Osteoblast (primary cell): ENCODE measurements around the gene CUEDC2. TPM values are rescaled to one million over a fixed set of nuclear protein-coding genes. Genes with fewer than 3 reads are reported as not detected.

ENCODE experiments used
- DNase-seq: peaks from one replicate; pipeline ENCODE4 v3.0.0; 2011; ENCODE audit warnings: low spot score, mixed read lengths; ENCODE audit not compliant: insufficient read length; ENCODE audit errors: missing footprints
- H2AFZ ChIP-seq: 2 replicates; pipeline ENCODE4 v1.6.0; 2011; ENCODE audit warnings: mild to moderate bottlenecking, low read length
- H3K27ac ChIP-seq: 2 replicates; pipeline ENCODE4 v1.5.1; 2011; ENCODE audit warnings: mild to moderate bottlenecking, low read depth, low read length, moderate library complexity
- H3K27me3 ChIP-seq: 2 replicates; pipeline ENCODE4 v1.6.0; 2012; ENCODE audit warnings: mild to moderate bottlenecking, control low read depth, inconsistent platforms, low read length, moderate library complexity; ENCODE audit not compliant: insufficient read depth
- H3K36me3 ChIP-seq: 2 replicates; pipeline ENCODE4 v1.5.1; 2011; ENCODE audit warnings: mild to moderate bottlenecking, low read length, control low read depth, moderate library complexity; ENCODE audit not compliant: insufficient read depth
- H3K4me1 ChIP-seq: 2 replicates; pipeline ENCODE4 v1.5.1; 2011; ENCODE audit warnings: mild to moderate bottlenecking, low read length, control low read depth, moderate library complexity; ENCODE audit not compliant: insufficient read depth
- H3K4me2 ChIP-seq: 2 replicates; pipeline ENCODE4 v1.6.0; 2011; ENCODE audit warnings: mild to moderate bottlenecking, low read length; ENCODE audit not compliant: insufficient read depth
- H3K4me3 ChIP-seq: fragments of 200-600 bp; sonication (generic); 3 replicates; pipeline ENCODE4 v1.5.1; 2012; ENCODE audit warnings: mild to moderate bottlenecking, low read length, inconsistent platforms; ENCODE audit not compliant: insufficient read depth
- H3K79me2 ChIP-seq: 2 replicates; pipeline ENCODE4 v1.6.0; 2012; ENCODE audit warnings: mild to moderate bottlenecking, low read length, control low read depth, inconsistent platforms; ENCODE audit not compliant: insufficient read depth
- H3K9me3 ChIP-seq: 2 replicates; pipeline ENCODE4 v1.5.1; 2011; ENCODE audit warnings: low read depth, low read length, control low read depth
- H4K20me1 ChIP-seq: 2 replicates; pipeline ENCODE4 v1.6.0; 2012; ENCODE audit warnings: mild to moderate bottlenecking, low read length, control low read depth; ENCODE audit not compliant: insufficient read depth
- CTCF ChIP-seq: IDR thresholded peaks from 2 replicates; pipeline ENCODE4 v1.5.1; 2011; ENCODE audit warnings: mild to moderate bottlenecking, low read depth, low read length, moderate library complexity; ENCODE audit errors: extremely low read depth
- total RNA-seq: library from RNA; depleted of rRNA; stranded (reverse); fragments of >200 nt; gene quantifications from 2 replicates; pipeline ENCODE4 v1.2.3, GENCODE V29; 2012

The CUEDC2 gene
- total RNA-seq, 1 donor = 46.7 TPM

GRCh38 chr10:102411341-102412255 lies 20.8 kb downstream of the CUEDC2 start:
- H3K9me3 ChIP-seq = no peaks in the 10 kb centered on the region
- H3K4me1 ChIP-seq = peaks cover 9% of the 10 kb centered on the region
- no peaks in the 10 kb centered on the region for H3K79me2 ChIP-seq
- H3K4me2 ChIP-seq = no peak overlapping the region
- DNase-seq = peak; percentile 71
- no peak overlapping the region for H3K4me3 ChIP-seq
- H4K20me1 ChIP-seq = no peaks in the 10 kb centered on the region
- H3K27me3 ChIP-seq = peaks cover 73% of the 10 kb centered on the region
- no peak overlapping the region for H2AFZ ChIP-seq
- TF ChIP-seq CTCF = no peak
- no peak overlapping the region for H3K27ac ChIP-seq
- H3K36me3 ChIP-seq = no peaks in the 10 kb centered on the region

GRCh38 chr10:102410429-102411073 lies 21.8 kb downstream of the CUEDC2 start:
- H3K27me3 ChIP-seq = peaks cover 66% of the 10 kb centered on the region
- H3K4me3 ChIP-seq = peak overlapping the region; percentile 53
- H3K36me3 ChIP-seq = no peaks in the 10 kb centered on the region

GRCh38 chr10:102409604-102410428 lies 22.6 kb downstream of the CUEDC2 start:
- H3K27me3 ChIP-seq = peaks cover 60% of the 10 kb centered on the region
- peak overlapping the region; percentile 41 for H2AFZ ChIP-seq
- H3K4me1 ChIP-seq = peaks cover 9% of the 10 kb centered on the region
- H3K27ac ChIP-seq = no peak overlapping the region
- H4K20me1 ChIP-seq = no peaks in the 10 kb centered on the region
- no peaks in the 10 kb centered on the region for H3K36me3 ChIP-seq
- no peaks in the 10 kb centered on the region for H3K79me2 ChIP-seq
- no peaks in the 10 kb centered on the region for H3K9me3 ChIP-seq
- TF ChIP-seq CTCF = no peak
- H3K4me3 ChIP-seq = peak overlapping the region; percentile 53
- peak overlapping the region; percentile 62 for H3K4me2 ChIP-seq
- DNase-seq = peak; percentile 92

More at GRCh38 chr10:102410429-102411073, 21.8 kb downstream of the CUEDC2 start:
- Histone ChIP-seq H2AFZ (peak overlapping the region; percentile 41), H4K20me1 (no peaks in the 10 kb centered on the region), H3K27ac (no peak overlapping the region), H3K4me2 (peak overlapping the region; percentile 62), H3K79me2 (no peaks in the 10 kb centered on the region), H3K4me1 (peaks cover 9% of the 10 kb centered on the region), H3K9me3 (no peaks in the 10 kb centered on the region)
- DNase-seq = peak; percentile 88
- no peak for TF ChIP-seq CTCF
